ENCODE results near the gene ATP6V0D1. TPM values are rescaled to one million over a fixed set of nuclear protein-coding genes. Genes with fewer than 3 reads are reported as not detected.

Gene ATP6V0D1
- total and polyA plus RNA-seq, 9 donors: 32.5 to 113 (median 63.0) TPM

- peak overlapping the region; percentile 88 for H3K4me3 ChIP-seq
- peak; percentile 56 for TF ChIP-seq POLR2A (IDR thresholded peaks at IDR 0.05)
- peak in 1 of 3 donors; percentile 6 for TF ChIP-seq CTCF (IDR thresholded peaks at IDR 0.05)
- TF ChIP-seq EP300 (IDR thresholded peaks at IDR 0.05): no peak
- DNase-seq: peak; percentile 47 to 68 (median 57)
- no peaks in the 10 kb centered on the region for H3K9me3 ChIP-seq
- 1% methylated on average over 48 to 65 of the region's 65 CpGs for WGBS, 3 donors
- no peaks in the 10 kb centered on the region for H3K27me3 ChIP-seq
- peak overlapping the region; percentile 56 to 66 for H3K27ac ChIP-seq
- H3K36me3 ChIP-seq: no peaks in the 10 kb centered on the region
- H3K4me1 ChIP-seq (ENCODE audit: insufficient read depth): peaks cover 12% of the 10 kb centered on the region
- intact Hi-C loops (cut with DNase I): loop anchor here in 2 of 4 donors (2.0 to 10.0 kb wide), 3 partner anchors 34 to 138 kb away; partner anchors contain the start of genes C16orf86 (in 2 of the 2), ENKD1 (in 2 of the 2), ACD (in 1 of the 2) and CTCF (in 1 of the 2)
These were observed 48.1 kb upstream of the ATP6V0D1 start for GRCh38 chr16:67528870-67529581.

GRCh38 chr16:67528222-67528869 lies 47.4 kb upstream of the ATP6V0D1 start, which contains the start of gene RIPOR1:
RIPOR1 (plus strand) TSS chr16:67528829; CDS start chr16:67538447, 9,618 bp downstream.
- Histone ChIP-seq H3K4me1 (ENCODE audit: insufficient read depth) (peaks cover 12% of the 10 kb centered on the region), H3K9me3 (no peaks in the 10 kb centered on the region), H3K36me3 (no peaks in the 10 kb centered on the region), H3K4me3 (peak within 1 kb of the TSS; percentile 88), H3K27me3 (no peaks in the 10 kb centered on the region), H3K27ac (peak within 1 kb of the TSS; percentile 56 to 85)
- intact Hi-C loops (cut with DNase I): loop anchor here in 2 of 4 donors (2.0 to 10.0 kb wide), 3 partner anchors 34 to 139 kb away; partner anchors contain the start of genes C16orf86 (in 2 of the 2), ENKD1 (in 2 of the 2), ACD (in 1 of the 2) and CTCF (in 1 of the 2)
- TF ChIP-seq CTCF (IDR thresholded peaks at IDR 0.05) (no peak), POLR2A (IDR thresholded peaks at IDR 0.05) (no peak), EP300 (IDR thresholded peaks at IDR 0.05) (no peak)
- peak; percentile 58 to 75 (median 68) for DNase-seq
- WGBS, 3 donors: 13 to 26% (median 16%) methylated on average over 17 to 43 of the region's 45 CpGs

- H3K27ac ChIP-seq: no peak overlapping the region
- 71 to 87% (median 72%) methylated on average over 3 of the region's 3 CpGs for WGBS, 3 donors
These were observed 45.3 kb upstream of the ATP6V0D1 start for GRCh38 chr16:67526149-67526791.

More at GRCh38 chr16:67526149-67526791, 45.3 kb upstream of the ATP6V0D1 start:
- Histone ChIP-seq H3K4me3 (no peak overlapping the region), H3K36me3 (no peaks in the 10 kb centered on the region), H3K9me3 (no peaks in the 10 kb centered on the region), H3K4me1 (ENCODE audit: insufficient read depth) (peaks cover 12% of the 10 kb centered on the region), H3K27me3 (no peaks in the 10 kb centered on the region)
- no peak for DNase-seq
- TF ChIP-seq POLR2A (IDR thresholded peaks at IDR 0.05) (no peak), EP300 (IDR thresholded peaks at IDR 0.05) (no peak), CTCF (IDR thresholded peaks at IDR 0.05) (no peak)
- intact Hi-C loops (cut with DNase I): loop anchor here in 2 of 4 donors (5.0 to 10.0 kb wide), 2 partner anchors 139 to 141 kb away; partner anchors contain the start of genes C16orf86 (in 2 of the 2), ENKD1 (in 2 of the 2), ACD (in 1 of the 2) and PARD6A (in 1 of the 2)
